ENCODE data around the gene C16orf95. TPM values are rescaled to one million over a fixed set of nuclear protein-coding genes. Genes with fewer than 3 reads are reported as not detected.

The C16orf95 gene
- total and polyA plus RNA-seq, 2 of the 4 experiments (the other 2 are of a cell fraction): 2.0 to 4.7 TPM

DNA sequence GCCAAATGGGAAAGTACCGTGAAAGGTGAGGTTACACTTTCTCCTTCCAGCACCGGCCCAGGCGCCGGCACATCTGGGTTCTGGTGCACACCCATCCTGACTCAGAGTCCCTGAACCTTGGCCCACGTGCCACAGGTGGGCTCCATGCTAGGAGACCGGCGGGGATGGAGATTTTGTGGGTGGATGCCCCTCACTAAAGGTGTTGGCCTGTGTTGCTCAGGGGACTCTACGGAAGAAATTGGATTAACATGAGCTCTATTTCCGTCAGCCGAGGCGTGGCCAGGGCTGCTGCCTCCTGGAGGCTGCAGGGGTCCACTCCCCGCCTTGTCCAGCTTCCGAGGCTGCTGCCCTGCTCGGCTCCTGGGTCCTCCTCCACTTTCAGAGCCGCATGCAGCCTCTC is 35.6 kb upstream of the C16orf95 start:
- TF ChIP-seq CHD1 (IDR thresholded peaks at IDR 0.05; ENCODE audit: low read depth, low read length): no peak
- Histone ChIP-seq H2BK120ac (ENCODE audit: low read depth, low read length) (no peak overlapping the region), H3K4me1 (ENCODE audit: control insufficient read depth, insufficient read depth, low read length) (peaks cover 4% of the 10 kb centered on the region; the same call in 1 of the 2 replicates), H2AK5ac (ENCODE audit: low read depth, low read length) (no peak overlapping the region), H3K4me2 (ENCODE audit: low read depth, low read length) (no peak overlapping the region), H3K9me1 (ENCODE audit: insufficient read depth, low read length) (peaks cover 12% of the 10 kb centered on the region; the same call in 1 of the 2 replicates), H2BK15ac (ENCODE audit: low read depth, low read length) (no peak overlapping the region), H3K27me3 (ENCODE audit: control insufficient read depth, insufficient read depth, low read length) (no peaks in the 10 kb centered on the region), H4K91ac (ENCODE audit: insufficient read depth, low read depth, low read length) (no peak overlapping the region), H3K36me3 (ENCODE audit: control insufficient read depth, insufficient read depth, low read length) (peaks cover 11% of the 10 kb centered on the region; the same call in 1 of the 2 replicates), H3K23ac (ENCODE audit: low read depth, low read length) (no peak overlapping the region), H3K9me3 (ENCODE audit: control insufficient read depth, insufficient read depth, low read length) (no peaks in the 10 kb centered on the region), H3K18ac (ENCODE audit: low read depth, low read length) (no peak overlapping the region), H4K20me1 (ENCODE audit: insufficient read depth, low read length) (peaks cover 19% of the 10 kb centered on the region), H2AFZ (replicated peaks; ENCODE audit: low read length, poor library complexity) (no peak overlapping the region), H4K8ac (ENCODE audit: low read depth in 2 of 2, low read length in 2 of 2) (no peak overlapping the region), H3K4ac (ENCODE audit: low read depth, low read length) (no peak overlapping the region), H4K5ac (ENCODE audit: low read depth, low read length) (no peak overlapping the region), H2AK9ac (replicated peaks; ENCODE audit: low read depth, low read length, poor library complexity) (no peak overlapping the region), H3K27ac (ENCODE audit: insufficient read depth, low read length) (no peak overlapping the region), H2BK20ac (ENCODE audit: low read depth, low read length) (no peak overlapping the region), H3K9ac (ENCODE audit: low read depth, low read length) (no peak overlapping the region), H3K14ac (replicated peaks; ENCODE audit: low read depth, low read length) (no peak overlapping the region), H3K56ac (ENCODE audit: extremely low read depth, insufficient read depth, low read length) (no peak overlapping the region), H3K79me1 (ENCODE audit: low read depth in 1 of 2, low read length in 2 of 2) (peaks cover 4 to 40% of the 10 kb centered on the region in 2 experiments; a peak in 3 of 4 replicates), H2BK5ac (ENCODE audit: low read depth, low read length, poor library complexity, severe bottlenecking) (no peak overlapping the region), H3K4me3 (ENCODE audit: insufficient read depth, low read depth, low read length) (no peak overlapping the region)
- intact Hi-C loops (cut with micrococcal nuclease) (no loop called here), dilution Hi-C loops (cut with HindIII; ENCODE audit: low sequenced_read_pairs, unreplicated experiment) (no loop called here), in situ Hi-C loops (cut with MboI; ENCODE audit: low sequenced_read_pairs) (no loop called here)
- 98% methylated on average over 9 of the region's 15 CpGs; no CpG with 5 or more reads in 1 of the 2 experiments for WGBS, 2 experiments (ENCODE audit: extremely low coverage in 2 of 2, insufficient read length in 1 of 2)
- ChIA-PET CTCF (no interaction called here), POLR2A (ENCODE audit: unreplicated experiment) (no interaction called here)
- no peak for ATAC-seq (ENCODE audit: low read depth)
- no peak for DNase-seq
- no TSS peak for BruUV-seq (replicated peaks)

All from IMR-90 (cell line).